C4-2B (cell line): Measurements from ENCODE around the gene PRKCE.

ENCODE experiments used
- CTCF ChIP-seq: fragments of 450-650 bp; conservative IDR thresholded peaks from 2 replicates; pipeline ENCODE4 v1.5.1; 2017; ENCODE audit warnings: mild to moderate bottlenecking
- ZFX ChIP-seq: fragments of 450-650 bp; IDR thresholded peaks from 2 replicates; pipeline ENCODE4 v1.6.1; 2017

GRCh38 chr2:45964906-45965305, 313.4 kb downstream of the PRKCE start:
- TF ChIP-seq CTCF (no peak), ZFX (no peak)
